GM12878 (cell line): ENCODE results near the gene KLHL25. TPM values are rescaled to one million over a fixed set of nuclear protein-coding genes. Genes with fewer than 3 reads are reported as not detected.
A peak's percentile ranks its signal among the peaks of the same experiment; 100 is the strongest.

Experiments used
- ATAC-seq: fragments of 200-7000 bp; cut with Tn5 transposase; 3 replicates; pipeline ENCODE4 v1.9.1; 2020; ENCODE audit warnings: mild to moderate bottlenecking, moderate library complexity
- Bru-seq: library from RNA; stranded (reverse); fragments of 400-500 nt; gene quantifications from one replicate; lab custom pipeline; 2021; lab: Mats Ljungman, UMichigan
- BruChase-seq, 2 experiments: library from RNA; stranded (reverse); fragments of 400-500 nt; gene quantifications; one replicate each; lab custom pipeline; 2021; lab: Mats Ljungman, UMichigan
- BruUV-seq: library from RNA; stranded (reverse); fragments of 400-500 nt; replicated peaks from 2 replicates; lab custom pipeline; 2021; lab: Mats Ljungman, UMichigan
- CTCF ChIA-PET: fragments of 300-600 bp; sonication (Branson Sonifier 250); formaldehyde crosslinking; extraction: SDS; loops from one replicate; lab custom pipeline; 2021; ENCODE audit warnings: inconsistent platforms; lab: Yijun Ruan, JAX
- POLR2A ChIA-PET: fragments of 350-600 bp; formaldehyde crosslinking; extraction: SDS; loops from one replicate; lab custom pipeline; 2021; ENCODE audit warnings: inconsistent platforms; lab: Charles Lee
- RAD21 ChIA-PET: fragments of 300-600 bp; sonication (Branson Sonifier 250); formaldehyde crosslinking; loops from one replicate; lab custom pipeline; 2023; ENCODE audit warnings: antibody characterized with exemption; ENCODE audit not compliant: unreplicated experiment; lab: Charles Lee
- SMC1A ChIA-PET: fragments of 300-600 bp; sonication (Branson Sonifier 250); formaldehyde crosslinking; loops from one replicate; lab custom pipeline; 2023; ENCODE audit not compliant: unreplicated experiment, uncharacterized antibody; lab: Charles Lee
- DNase-seq: peaks from one replicate; pipeline ENCODE4 v3.0.0-alpha.2; 2011; ENCODE audit warnings: low read depth, low spot score
- FAIRE-seq: peaks from 3 replicates; lab custom pipeline; 2011; peaks lifted over from hg19 to GRCh38; lab: Jason Lieb, UNC
- H2AFZ ChIP-seq: 2 replicates; pipeline ENCODE4 v1.6.0; 2011; ENCODE audit warnings: low read depth, low read length, control low read depth; ENCODE audit not compliant: control insufficient read depth
- H3K27ac ChIP-seq: 2 replicates; pipeline ENCODE4 v1.5.1; 2011; ENCODE audit warnings: control low read depth; ENCODE audit not compliant: control insufficient read depth, insufficient read depth
- H3K27me3 ChIP-seq, 2 experiments: replicated peaks in 1 of 2; 2 replicates each; pipeline versions ENCODE4 v1.6.0 to v1.6.1; 2011; ENCODE audit warnings: low read length in 1 of 2; ENCODE audit not compliant: control insufficient read depth in 2 of 2, insufficient read depth in 2 of 2
- H3K36me3 ChIP-seq, 2 experiments: 2 replicates each; pipeline ENCODE4 v1.5.1; 2011; ENCODE audit warnings: low read length in 1 of 2; ENCODE audit not compliant: control insufficient read depth in 2 of 2, insufficient read depth in 2 of 2
- H3K4me1 ChIP-seq: 2 replicates; pipeline ENCODE4 v1.6.1; 2011; ENCODE audit warnings: mild to moderate bottlenecking, low read length, moderate library complexity, mixed read lengths; ENCODE audit not compliant: control insufficient read depth, insufficient read depth
- H3K4me2 ChIP-seq: 2 replicates; pipeline ENCODE4 v1.6.0; 2011; ENCODE audit warnings: control low read depth; ENCODE audit not compliant: control insufficient read depth, insufficient read depth
- H3K4me3 ChIP-seq: fragments of 200-600 bp; sonication (generic); 2 replicates; pipeline ENCODE4 v1.5.1; 2016
- H3K79me2 ChIP-seq: 2 replicates; pipeline ENCODE4 v1.6.0; 2011; ENCODE audit warnings: low read length; ENCODE audit not compliant: control insufficient read depth, insufficient read depth
- H3K9ac ChIP-seq: 2 replicates; pipeline ENCODE4 v1.8.0; 2011; ENCODE audit warnings: low read length, control low read depth, mixed read lengths; ENCODE audit not compliant: control insufficient read depth, insufficient read depth
- H3K9me3 ChIP-seq: replicated peaks from 3 replicates; pipeline ENCODE4 v1.5.1; 2011; ENCODE audit warnings: mild to moderate bottlenecking, low read length; ENCODE audit not compliant: control insufficient read depth, insufficient read depth
- H4K20me1 ChIP-seq: 2 replicates; pipeline ENCODE4 v1.6.0; 2011; ENCODE audit not compliant: control insufficient read depth, insufficient read depth
- BACH1 ChIP-seq: fragments of 450-650 bp; IDR thresholded peaks from 2 replicates; pipeline ENCODE4 v1.6.1; 2017; ENCODE audit warnings: mild to moderate bottlenecking, borderline replicate concordance
- CHD2 ChIP-seq: IDR thresholded peaks from 2 replicates; pipeline ENCODE4 v1.6.1; 2011; ENCODE audit warnings: low read depth, low read length, improper control_type of control experiment, borderline replicate concordance
- CREB1 ChIP-seq: IDR thresholded peaks from 2 replicates; pipeline ENCODE4 v1.6.1; 2012; ENCODE audit warnings: low read depth, mild to moderate bottlenecking, inconsistent platforms
- CREM ChIP-seq: IDR thresholded peaks from 2 replicates; pipeline ENCODE4 v1.6.1; 2014; ENCODE audit warnings: antibody characterized with exemption, low read depth
- GATAD2B ChIP-seq: fragments of 450-650 bp; conservative IDR thresholded peaks from 2 replicates; pipeline ENCODE4 v1.6.1; 2017; ENCODE audit warnings: low read depth, mild to moderate bottlenecking, moderate library complexity
- HDAC2 ChIP-seq: fragments of 200-600 bp; sonication (generic); IDR thresholded peaks from 2 replicates; pipeline ENCODE4 v1.6.1; 2017
- JUNB ChIP-seq: IDR thresholded peaks from 2 replicates; pipeline ENCODE4 v1.6.1; 2016; ENCODE audit warnings: antibody characterized with exemption, mild to moderate bottlenecking
- LARP7 ChIP-seq: fragments of 450-650 bp; IDR thresholded peaks from 2 replicates; pipeline ENCODE4 v1.6.1; 2017; ENCODE audit warnings: mild to moderate bottlenecking
- MTA2 ChIP-seq: fragments of 450-650 bp; IDR thresholded peaks from 2 replicates; pipeline ENCODE4 v1.6.1; 2016; ENCODE audit warnings: low read depth, mild to moderate bottlenecking, moderate library complexity
- NFYB ChIP-seq: IDR thresholded peaks from 2 replicates; pipeline ENCODE4 v1.6.1; 2011; ENCODE audit warnings: low read depth, mild to moderate bottlenecking, low read length, improper control_type of control experiment, moderate library complexity; ENCODE audit not compliant: insufficient read depth
- NR2F1 ChIP-seq: fragments of 450-650 bp; conservative IDR thresholded peaks from 2 replicates; pipeline ENCODE4 v1.6.1; 2017; ENCODE audit warnings: mild to moderate bottlenecking
- POLR2A ChIP-seq: IDR thresholded peaks from 2 replicates; pipeline ENCODE4 v1.6.1; 2011; ENCODE audit warnings: low read depth, mild to moderate bottlenecking, low read length
- RB1 ChIP-seq: fragments of 450-650 bp; formaldehyde crosslinking; IDR thresholded peaks from 2 replicates; pipeline ENCODE4 v1.6.1; 2017; ENCODE audit warnings: mild to moderate bottlenecking, borderline replicate concordance
- SIX5 ChIP-seq: IDR thresholded peaks from 2 replicates; pipeline ENCODE4 v1.6.1; 2011; ENCODE audit warnings: mild to moderate bottlenecking, low read depth, low read length, moderate library complexity; ENCODE audit not compliant: severe bottlenecking
- SMARCA5 ChIP-seq: fragments of 450-650 bp; IDR thresholded peaks from 2 replicates; pipeline ENCODE4 v1.6.1; 2017; ENCODE audit warnings: mild to moderate bottlenecking
- SP1 ChIP-seq: IDR thresholded peaks from one replicate; pipeline ENCODE4 v1.6.1; 2011; ENCODE audit warnings: low read depth, low read length
- ZNF384 ChIP-seq: IDR thresholded peaks from 2 replicates; pipeline ENCODE4 v1.6.1; 2012; ENCODE audit warnings: low read depth, mild to moderate bottlenecking, low read length, improper control_type of control experiment, borderline replicate concordance
- WGBS: methylation state at CpG from one replicate; pipeline ENCODE4 v1.1.6; 2016; ENCODE audit warnings: low lambda C conversion rate; ENCODE audit not compliant: insufficient replicate concordance, insufficient coverage; ENCODE audit errors: missing lambda C conversion rate; 5-methylcytosine and 5-hydroxymethylcytosine counted together
- in situ Hi-C: fragments of 300-500 bp; cut with MboI; formaldehyde crosslinking; loops from 9 replicates; pipeline ENCODE4 v1.14.3; 2018; ENCODE audit warnings: mixed read lengths
- intact Hi-C: fragments of 100-400 bp; cut with micrococcal nuclease; formaldehyde crosslinking; loops from one replicate; pipeline ENCODE4 v1.14.2; 2022; ENCODE audit not compliant: unreplicated experiment
- long read RNA-seq, 2 experiments: library from polyadenylated mRNA; unstranded; transcript quantifications; one replicate each; pipeline ENCODE4 v2.0.0, GENCODE V29; 2019 to 2020
- polyA minus RNA-seq, 3 experiments: library from RNA; depleted of rRNA, polyadenylated mRNA; stranded (reverse); fragments of >200 nt; gene quantifications; 2 replicates each; pipeline ENCODE4 v1.2.3, GENCODE V29; 2011
- polyA plus RNA-seq, 11 experiments: library from polyadenylated mRNA; depleted of rRNA in 4 of 11; unstranded in 6 of 11; stranded (reverse) in 5 of 11; fragments of >200 nt; fragmentation: Nextera tagmentation in 4 of 11; fragmentation: Illumina TruSeq in 1 of 11; extraction: Ambion mirVana in 4 of 11; extraction: Trizol in 1 of 11; gene quantifications; 1 replicate in 1 of 11; 2 replicates in 10 of 11; pipeline versions ENCODE4 v1.2.1 to v1.2.3, GENCODE V29; 2011 to 2016; ENCODE audit warnings: inconsistent platforms in 2 of 11, missing spikeins in 2 of 11, low read depth in 1 of 11
- total RNA-seq, 4 experiments: library from RNA; depleted of rRNA in 3 of 4; stranded (reverse); fragments of >200 nt in 3 of 4; fragmentation: Illumina TruSeq in 1 of 4; extraction: Trizol in 1 of 4; gene quantifications; 2 replicates each; pipeline versions ENCODE4 v1.2.1 to v1.2.3, GENCODE V29; 2013 to 2021

The KLHL25 gene, protein sequence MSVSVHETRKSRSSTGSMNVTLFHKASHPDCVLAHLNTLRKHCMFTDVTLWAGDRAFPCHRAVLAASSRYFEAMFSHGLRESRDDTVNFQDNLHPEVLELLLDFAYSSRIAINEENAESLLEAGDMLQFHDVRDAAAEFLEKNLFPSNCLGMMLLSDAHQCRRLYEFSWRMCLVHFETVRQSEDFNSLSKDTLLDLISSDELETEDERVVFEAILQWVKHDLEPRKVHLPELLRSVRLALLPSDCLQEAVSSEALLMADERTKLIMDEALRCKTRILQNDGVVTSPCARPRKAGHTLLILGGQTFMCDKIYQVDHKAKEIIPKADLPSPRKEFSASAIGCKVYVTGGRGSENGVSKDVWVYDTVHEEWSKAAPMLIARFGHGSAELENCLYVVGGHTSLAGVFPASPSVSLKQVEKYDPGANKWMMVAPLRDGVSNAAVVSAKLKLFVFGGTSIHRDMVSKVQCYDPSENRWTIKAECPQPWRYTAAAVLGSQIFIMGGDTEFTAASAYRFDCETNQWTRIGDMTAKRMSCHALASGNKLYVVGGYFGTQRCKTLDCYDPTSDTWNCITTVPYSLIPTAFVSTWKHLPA
- 10.9 and 13.4 TPM in 2 replicates for total RNA-seq (2013; cell fraction: nucleolus; rRNA removed)
- total RNA-seq (2014; rRNA removed) (2.1 and 2.9 TPM in 2 replicates), total RNA-seq (2014; rRNA removed; fragmentation: Illumina TruSeq; extraction: Trizol) (1.2 and 1.5 TPM in 2 replicates), total RNA-seq (2021) (2.5 and 2.7 TPM in 2 replicates), polyA plus RNA-seq (2011; rRNA removed) (0.89 and 2.4 TPM in 2 replicates), polyA plus RNA-seq (2014; fragmentation: Illumina TruSeq; extraction: Trizol) (0.19 and 1.1 TPM in 2 replicates), polyA plus RNA-seq (2014; fragmentation: Nextera tagmentation; extraction: Ambion mirVana) (under 1 TPM in 1 of 2 experiments, not detected in 1; 0.04 TPM), polyA plus RNA-seq (2014; rRNA removed) (3.0 and 3.1 TPM in 2 replicates), polyA plus RNA-seq (2016; fragmentation: Nextera tagmentation; extraction: Ambion mirVana) (1 to 10 TPM; 2.0 to 2.1 TPM), polyA minus RNA-seq (2011; rRNA and poly(A)+ RNA removed) (2.0 and 4.1 TPM in 2 replicates), Bru-seq, nascent RNA (percentile 52 among the genes with signal in this experiment), BruChase-seq, experiment 1, labeled RNA remaining after a 6-hour chase (percentile 57 among the genes with signal in this experiment), BruChase-seq, experiment 2, labeled RNA remaining after a 2-hour chase (percentile 61 among the genes with signal in this experiment)
- polyA plus RNA-seq (2011; ENCODE audit: low read depth) = 0.52 TPM
- polyA plus RNA-seq (2011; cell fraction: cytosol; rRNA removed) = 3.2 and 4.9 TPM in 2 replicates
- 7.3 and 12.1 TPM in 2 replicates for polyA plus RNA-seq (2011; cell fraction: nucleus; rRNA removed)
- polyA plus RNA-seq (2012) = 0.95 and 1.3 TPM in 2 replicates
- 1.8 and 2.3 TPM in 2 replicates for polyA minus RNA-seq (2011; cell fraction: cytosol; rRNA and poly(A)+ RNA removed)
- 2.8 and 5.5 TPM in 2 replicates for polyA minus RNA-seq (2011; cell fraction: nucleus; rRNA and poly(A)+ RNA removed)
- long read RNA-seq, experiment 1, partial matches to known transcripts = 0 of 1 reads
- long read RNA-seq, experiment 1, other reads (novel, unspliced or antisense) = 0 of 1 reads
- long read RNA-seq, experiment 2 = 0 reads

DNA sequence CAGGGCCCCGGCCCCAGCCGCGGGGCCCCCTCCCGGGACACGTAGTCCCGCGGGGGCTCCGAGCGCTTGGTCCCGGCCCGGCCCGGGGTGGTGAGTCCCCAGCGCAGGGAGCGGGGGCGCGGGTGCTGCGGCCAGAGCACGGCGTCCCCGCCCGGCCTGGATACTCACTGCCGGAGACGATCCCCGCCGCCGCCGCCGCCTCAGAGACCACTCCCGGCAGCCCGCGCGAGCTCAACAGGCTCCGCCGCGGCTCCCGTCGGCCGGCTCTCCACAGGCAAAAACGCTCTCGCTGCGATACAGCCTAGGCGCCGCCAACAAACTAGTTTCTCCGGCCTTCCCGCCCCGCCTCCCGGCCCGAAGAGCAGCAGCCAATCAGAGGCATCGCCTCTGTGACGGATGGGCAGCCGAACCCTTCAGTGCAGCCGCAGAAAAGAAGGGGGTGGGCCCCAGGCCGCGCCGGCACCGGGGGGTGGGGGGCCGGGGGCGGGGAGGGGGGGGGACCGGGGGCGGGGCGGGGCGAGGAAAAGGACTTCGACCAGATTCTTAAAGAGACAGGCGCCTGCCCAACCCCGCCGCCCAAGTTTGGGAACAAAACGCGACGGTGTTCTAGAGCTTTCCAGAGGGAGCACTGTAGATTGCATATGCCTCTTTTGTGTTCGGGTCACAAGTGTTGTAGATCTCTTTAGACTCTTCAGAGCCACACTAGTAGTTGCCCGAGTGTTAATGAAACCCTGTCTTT is at the start of gene KLHL25:
Gene KLHL25 (minus strand): TSS at position 328 of the 739 bp plus-strand sequence. CDS start 25,115 bp downstream, outside the sequence.
- Histone ChIP-seq H3K4me1 (peaks cover 14% of the 10 kb centered on the region), H3K4me2 (peak within 1 kb of the TSS; percentile 100), H3K9ac (peak within 1 kb of the TSS; percentile 75), H3K9me3 (no peaks in the 10 kb centered on the region), H3K4me3 (peak within 1 kb of the TSS; percentile 77), H2AFZ (peak within 1 kb of the TSS; percentile 95), H3K79me2 (peaks cover 5% of the 10 kb centered on the region), H3K27me3 (no peaks in the 10 kb centered on the region), H3K27ac (no peak within 1 kb of the TSS; the same call in 1 of the 2 replicates), H3K36me3 (no peaks in the 10 kb centered on the region), H4K20me1 (peaks cover 5% of the 10 kb centered on the region; the same call in 1 of the 2 replicates)
- SMC1A ChIA-PET = no interaction called here
- RAD21 ChIA-PET = no interaction called here
- WGBS = 0% methylated on average over 30 of the region's 71 CpGs
- FAIRE-seq = peak; percentile 31
- ATAC-seq = peak; percentile 99
- in situ Hi-C loops = no loop called here
- POLR2A ChIA-PET = interaction anchor here (0.5 kb wide), 1 partner anchor 59 kb away, joined by 3 read pairs; no protein-coding TSS in a partner anchor
- intact Hi-C loops = loop anchor here (5.0 kb wide), 2 partner anchors 43 to 47 kb away; no protein-coding TSS in a partner anchor
- BruUV-seq = no TSS peak
- CTCF ChIA-PET = interaction anchor here (0.5 to 0.6 kb wide), 2 partner anchors 95 to 170 kb away, joined by 3 to 4 read pairs; no protein-coding TSS in a partner anchor
- peak; percentile 56 for DNase-seq
- TF ChIP-seq NR2F1 (0 out of 2 replicates have a peak, but pooled peaks have one; percentile 14), CHD2 (peak; percentile 91), JUNB (no peak), SMARCA5 (peak; percentile 52; the same call in 1 of the 2 replicates), MTA2 (no peak), ZNF384 (no peak), GATAD2B (peak; percentile 14; the same call in 1 of the 2 replicates), CREM (peak; percentile 20; the same call in 1 of the 2 replicates), CREB1 (peak; percentile 39; the same call in 1 of the 2 replicates), NFYB (peak; percentile 88; the same call in 1 of the 2 replicates), RB1 (peak; percentile 66; the same call in 1 of the 2 replicates), BACH1 (peak; percentile 68), SP1 (peak; percentile 97), HDAC2 (no peak), LARP7 (peak; percentile 81), POLR2A (peak; percentile 78), SIX5 (no peak)
